Mesenchymal stem cell (in vitro differentiated cells and primary cell): ENCODE results near the gene KRT20.

Experiments
- DNase-seq: peaks from one replicate; pipeline ENCODE4 v3.0.0-alpha.2; 2013
- H2AFZ ChIP-seq: one replicate; pipeline ENCODE4 v1.6.1; 2013; ENCODE audit warnings: low read depth, mild to moderate bottlenecking, control low read depth, inconsistent platforms, low read length, moderate library complexity
- H2AK5ac ChIP-seq: 2 replicates; pipeline ENCODE4 v1.6.1; 2013; ENCODE audit warnings: low read length, moderate library complexity, mild to moderate bottlenecking, inconsistent platforms; ENCODE audit not compliant: severe bottlenecking
- H2BK120ac ChIP-seq: one replicate; pipeline ENCODE4 v1.6.1; 2013; ENCODE audit warnings: low read depth, mild to moderate bottlenecking, inconsistent platforms, low read length, moderate library complexity
- H2BK12ac ChIP-seq, 2 experiments: one replicate each; pipeline ENCODE4 v1.6.1; 2013; ENCODE audit warnings: inconsistent platforms in 2 of 2, low read length in 2 of 2, mild to moderate bottlenecking in 2 of 2, moderate library complexity in 2 of 2, control low read depth in 1 of 2
- H2BK15ac ChIP-seq: one replicate; pipeline ENCODE4 v1.6.1; 2013; ENCODE audit warnings: mild to moderate bottlenecking, low read depth, inconsistent platforms; ENCODE audit not compliant: poor library complexity, severe bottlenecking
- H2BK5ac ChIP-seq: 2 replicates; pipeline ENCODE4 v1.6.1; 2013; ENCODE audit warnings: low read depth, mild to moderate bottlenecking, low read length, control low read depth, inconsistent platforms; ENCODE audit not compliant: poor library complexity, severe bottlenecking
- H3K14ac ChIP-seq, 2 experiments: one replicate each; pipeline ENCODE4 v1.6.1; 2013; ENCODE audit warnings: inconsistent platforms in 2 of 2, low read length in 2 of 2, control low read depth in 1 of 2, mild to moderate bottlenecking in 1 of 2, moderate library complexity in 1 of 2
- H3K18ac ChIP-seq, 2 experiments: one replicate each; pipeline ENCODE4 v1.6.1; 2013; ENCODE audit warnings: inconsistent platforms in 2 of 2, low read length in 2 of 2, control low read depth in 1 of 2, low read depth in 1 of 2, mild to moderate bottlenecking in 1 of 2
- H3K23ac ChIP-seq, 2 experiments: one replicate each; pipeline ENCODE4 v1.6.1; 2013; ENCODE audit warnings: inconsistent platforms in 2 of 2, low read length in 2 of 2, mild to moderate bottlenecking in 2 of 2, moderate library complexity in 2 of 2, control low read depth in 1 of 2
- H3K27ac ChIP-seq: 2 replicates; pipeline ENCODE4 v1.5.1; 2013; ENCODE audit warnings: mild to moderate bottlenecking, moderate library complexity, low read length, control low read depth, inconsistent platforms; ENCODE audit not compliant: poor library complexity, severe bottlenecking
- H3K27me3 ChIP-seq, 2 experiments: 2 replicates each; pipeline versions ENCODE4 v1.6.1 to v1.7.0; 2013; ENCODE audit warnings: low read length in 2 of 2, mild to moderate bottlenecking in 2 of 2, moderate library complexity in 2 of 2, control low read depth in 1 of 2, inconsistent platforms in 1 of 2; ENCODE audit not compliant: control insufficient read depth in 1 of 2, insufficient read depth in 1 of 2
- H3K36me3 ChIP-seq, 2 experiments: 2 replicates each; pipeline versions ENCODE4 v1.6.1 to v1.7.0; 2013; ENCODE audit warnings: low read length in 2 of 2, control low read depth in 1 of 2, inconsistent platforms in 1 of 2, low read depth in 1 of 2, mild to moderate bottlenecking in 1 of 2; ENCODE audit not compliant: insufficient read depth in 2 of 2, control insufficient read depth in 1 of 2
- H3K4ac ChIP-seq, 2 experiments: one replicate each; pipeline ENCODE4 v1.6.1; 2013; ENCODE audit warnings: inconsistent platforms in 2 of 2, low read length in 2 of 2, mild to moderate bottlenecking in 2 of 2, moderate library complexity in 2 of 2, control low read depth in 1 of 2, low read depth in 1 of 2
- H3K4me1 ChIP-seq: 2 replicates; pipeline ENCODE4 v1.6.1; 2013; ENCODE audit warnings: low read depth, low read length, control low read depth; ENCODE audit not compliant: control insufficient read depth, insufficient read depth
- H3K4me2 ChIP-seq: 2 replicates; pipeline ENCODE4 v1.6.1; 2013; ENCODE audit warnings: low read length, mild to moderate bottlenecking, inconsistent platforms; ENCODE audit not compliant: poor library complexity, severe bottlenecking
- H3K4me3 ChIP-seq, 2 experiments: 2 replicates each; pipeline versions ENCODE4 v1.5.1 to v1.7.0; 2013; ENCODE audit warnings: low read length in 2 of 2, mild to moderate bottlenecking in 2 of 2, control low read depth in 1 of 2, low read depth in 1 of 2; ENCODE audit not compliant: insufficient read depth in 1 of 2
- H3K79me1 ChIP-seq: replicated peaks from 2 replicates; pipeline ENCODE4 v1.6.1; 2013; ENCODE audit warnings: mild to moderate bottlenecking, control low read depth, low read length, inconsistent platforms; ENCODE audit not compliant: poor library complexity, severe bottlenecking
- H3K9ac ChIP-seq: 2 replicates; pipeline ENCODE4 v1.7.0; 2013; ENCODE audit warnings: mild to moderate bottlenecking, low read length, moderate library complexity
- H3K9me3 ChIP-seq: 2 replicates; pipeline ENCODE4 v1.7.0; 2013; ENCODE audit warnings: mild to moderate bottlenecking, low read length; ENCODE audit not compliant: control insufficient read depth
- H4K8ac ChIP-seq: one replicate; pipeline ENCODE4 v1.6.1; 2013; ENCODE audit warnings: inconsistent platforms, mild to moderate bottlenecking, low read length, moderate library complexity
- H4K91ac ChIP-seq: one replicate; pipeline ENCODE4 v1.6.1; 2013; ENCODE audit warnings: mild to moderate bottlenecking, low read length, inconsistent platforms
- WGBS: methylation state at CpG from one replicate; pipeline ENCODE4 v1.1.7; 2013; ENCODE audit warnings: mixed read lengths; 5-methylcytosine and 5-hydroxymethylcytosine counted together

KRT20 gene

GRCh38 chr17:40886090-40886489, 1.0 kb upstream of the KRT20 start:
- peak; percentile 7 for DNase-seq
- H2BK15ac ChIP-seq, result no peak overlapping the region
- H3K79me1 ChIP-seq, result no peaks in the 10 kb centered on the region
- H4K8ac ChIP-seq, result no peak overlapping the region
- peaks cover 0 to 8% of the 10 kb centered on the region in 2 experiments for H3K27me3 ChIP-seq
- H3K4me3 ChIP-seq, result no peak overlapping the region
- H3K23ac ChIP-seq, result no peak overlapping the region
- peaks cover 2% of the 10 kb centered on the region for H3K4me1 ChIP-seq
- H3K18ac ChIP-seq, result no peak overlapping the region
- no peak overlapping the region for H2BK120ac ChIP-seq
- H2AFZ ChIP-seq, result no peak overlapping the region
- no peaks in the 10 kb centered on the region for H3K9me3 ChIP-seq
- no peak overlapping the region for H4K91ac ChIP-seq
- H3K36me3 ChIP-seq, result no peaks in the 10 kb centered on the region
- WGBS, result 68% methylated on average over 3 of the region's 3 CpGs
- no peak overlapping the region for H3K9ac ChIP-seq
- no peak overlapping the region for H3K27ac ChIP-seq
- H3K14ac ChIP-seq, result no peak overlapping the region
- H3K4me2 ChIP-seq, result no peak overlapping the region
- no peak overlapping the region for H2BK5ac ChIP-seq
- peak overlapping the region; percentile 65 for H2AK5ac ChIP-seq
- H3K4ac ChIP-seq, result no peak overlapping the region
- no peak overlapping the region for H2BK12ac ChIP-seq

DNA sequence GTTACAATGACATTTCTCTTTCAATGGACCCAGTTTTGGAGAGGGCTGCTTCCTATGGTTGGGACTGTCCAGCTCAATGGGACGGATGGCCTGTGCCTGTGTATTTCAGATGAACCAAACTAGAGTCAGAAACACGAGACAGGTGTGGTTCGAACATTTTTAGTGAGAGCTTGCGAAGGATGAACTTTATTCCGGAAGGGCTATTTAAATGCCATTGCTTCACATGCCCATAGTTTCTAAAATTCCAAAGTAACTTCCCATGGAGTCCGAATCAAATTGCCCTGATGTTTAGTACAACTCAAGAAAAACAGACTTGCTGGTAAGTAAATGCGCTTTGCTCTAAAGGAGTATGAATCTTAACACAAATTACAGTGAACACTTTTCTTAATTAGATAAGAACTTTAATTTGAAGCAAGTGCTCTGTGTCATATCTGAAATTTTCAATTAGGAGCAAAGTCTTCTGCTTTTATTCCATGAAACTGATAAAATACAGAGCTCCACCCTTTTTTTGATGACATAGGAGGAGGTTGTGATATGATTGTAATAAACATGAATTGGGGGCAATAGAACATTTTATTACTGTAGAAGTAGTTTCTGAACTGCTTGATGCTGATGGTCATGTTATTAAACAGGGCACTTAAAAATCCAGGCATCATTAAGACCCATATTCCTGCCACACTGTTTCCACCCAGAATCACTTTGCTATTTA, 1.3 kb downstream of the KRT20 start:
- Histone ChIP-seq H3K23ac (no peak overlapping the region), H3K27ac (no peak overlapping the region), H3K4ac (no peak overlapping the region), H4K91ac (no peak overlapping the region), H3K9me3 (no peaks in the 10 kb centered on the region), H3K36me3 (no peaks in the 10 kb centered on the region), H2BK15ac (no peak overlapping the region), H3K18ac (no peak overlapping the region), H2BK120ac (no peak overlapping the region), H3K9ac (no peak overlapping the region), H2AK5ac (no peak overlapping the region), H3K27me3 (peaks cover 0 to 4% of the 10 kb centered on the region in 2 experiments), H3K4me2 (no peak overlapping the region), H3K79me1 (no peaks in the 10 kb centered on the region), H3K4me3 (no peak overlapping the region), H2AFZ (no peak overlapping the region), H2BK12ac (no peak overlapping the region), H3K14ac (no peak overlapping the region), H3K4me1 (peaks cover 2% of the 10 kb centered on the region), H4K8ac (no peak overlapping the region), H2BK5ac (no peak overlapping the region)
- no peak for DNase-seq
- 95% methylated on average over 5 of the region's 7 CpGs for WGBS

- no peak overlapping the region for H3K4me3 ChIP-seq
- H2BK5ac ChIP-seq, result no peak overlapping the region
- no peak overlapping the region for H3K18ac ChIP-seq
- H3K4me2 ChIP-seq, result no peak overlapping the region
- DNase-seq, result no peak
- no peak overlapping the region for H2BK120ac ChIP-seq
- H3K4ac ChIP-seq, result no peak overlapping the region
- no peaks in the 10 kb centered on the region for H3K9me3 ChIP-seq
- no peaks in the 10 kb centered on the region for H3K36me3 ChIP-seq
- H3K14ac ChIP-seq, result no peak overlapping the region
- no peak overlapping the region for H2AFZ ChIP-seq
- H4K91ac ChIP-seq, result no peak overlapping the region
- no peaks in the 10 kb centered on the region for H3K79me1 ChIP-seq
- no peak overlapping the region for H3K23ac ChIP-seq
- H3K27me3 ChIP-seq, result no peaks in the 10 kb centered on the region
- no peak overlapping the region for H2BK15ac ChIP-seq
- peaks cover 2% of the 10 kb centered on the region for H3K4me1 ChIP-seq
- no peak overlapping the region for H2AK5ac ChIP-seq
- no peak overlapping the region for H2BK12ac ChIP-seq
- no peak overlapping the region for H4K8ac ChIP-seq
- no peak overlapping the region for H3K27ac ChIP-seq
- 96% methylated on average over 1 of the region's 1 CpG for WGBS
- H3K9ac ChIP-seq, result no peak overlapping the region
These were observed 2.0 kb downstream of the KRT20 start for GRCh38 chr17:40883031-40883430.

- no peak overlapping the region for H3K9ac ChIP-seq
- WGBS, result 100% methylated on average over 1 of the region's 1 CpG
These were observed 6.0 kb downstream of the KRT20 start for GRCh38 chr17:40879026-40879425.

More at GRCh38 chr17:40879026-40879425, 6.0 kb downstream of the KRT20 start:
- no peak overlapping the region for H2BK120ac ChIP-seq
- H2AFZ ChIP-seq, result no peak overlapping the region
- H3K14ac ChIP-seq, result no peak overlapping the region
- H3K36me3 ChIP-seq, result no peaks in the 10 kb centered on the region
- H2AK5ac ChIP-seq, result no peak overlapping the region
- no peak overlapping the region for H2BK15ac ChIP-seq
- H3K4ac ChIP-seq, result no peak overlapping the region
- H2BK5ac ChIP-seq, result no peak overlapping the region
- no peak overlapping the region for H3K18ac ChIP-seq
- H3K9me3 ChIP-seq, result no peaks in the 10 kb centered on the region
- no peak overlapping the region for H3K4me3 ChIP-seq
- H3K23ac ChIP-seq, result no peak overlapping the region
- no peak overlapping the region for H3K27ac ChIP-seq
- no peaks in the 10 kb centered on the region for H3K79me1 ChIP-seq
- H4K91ac ChIP-seq, result no peak overlapping the region
- no peak overlapping the region for H3K4me2 ChIP-seq
- DNase-seq, result no peak
- no peaks in the 10 kb centered on the region for H3K27me3 ChIP-seq
- H3K4me1 ChIP-seq, result no peaks in the 10 kb centered on the region
- H2BK12ac ChIP-seq, result no peak overlapping the region
- H4K8ac ChIP-seq, result no peak overlapping the region
